ENCODE results near the gene GTF3A.

GTF3A gene

GRCh38 chr13:27448308-27448707, 23.9 kb downstream of the GTF3A start:
- no peak for DNase-seq (ENCODE audit: low read depth in 2 of 2)

GRCh38 chr13:27449081-27449603, 24.7 kb downstream of the GTF3A start:
- no peak for DNase-seq (ENCODE audit: low read depth in 2 of 2)

GRCh38 chr13:27449936-27450828, 25.8 kb downstream of the GTF3A start, which contains the start of gene MTIF3:
Gene MTIF3, minus strand, starts transcription at chr13:27450564. Its CDS starts 10,116 bp downstream, at chr13:27440448.
- peak; percentile 79 for DNase-seq (ENCODE audit: low read depth in 2 of 2)

GRCh38 chr13:27450921-27451471, 26.6 kb downstream of the GTF3A start:
- peak in 1 of 2 experiments; percentile 7 for DNase-seq (ENCODE audit: low read depth in 2 of 2)

GRCh38 chr13:27455331-27455855, 31.0 kb downstream of the GTF3A start:
- DNase-seq (ENCODE audit: low read depth in 2 of 2), result no peak

- no peak for DNase-seq (ENCODE audit: low read depth in 2 of 2)
Measured at GRCh38 chr13:27461940-27462584, 37.6 kb downstream of the GTF3A start.

- DNase-seq (ENCODE audit: low read depth in 2 of 2), result no peak
Measured at GRCh38 chr13:27463500-27463899, 39.1 kb downstream of the GTF3A start.

GRCh38 chr13:27465611-27466010, 41.2 kb downstream of the GTF3A start:
- no peak for DNase-seq (ENCODE audit: low read depth in 2 of 2)

- no peak for DNase-seq (ENCODE audit: low read depth in 2 of 2)
Measured at GRCh38 chr13:27466513-27466912, 42.1 kb downstream of the GTF3A start.

- DNase-seq (ENCODE audit: low read depth in 2 of 2), result no peak
Measured at GRCh38 chr13:27470075-27470820, 45.8 kb downstream of the GTF3A start.

- no peak for DNase-seq (ENCODE audit: low read depth in 2 of 2)
Measured at GRCh38 chr13:27472441-27472840, 48.0 kb downstream of the GTF3A start.

- DNase-seq (ENCODE audit: low read depth in 2 of 2), result no peak
Measured at GRCh38 chr13:27472941-27473340, 48.5 kb downstream of the GTF3A start.

GRCh38 chr13:27474751-27475268, 50.4 kb downstream of the GTF3A start:
- no peak for DNase-seq (ENCODE audit: low read depth in 2 of 2)

- DNase-seq (ENCODE audit: low read depth in 2 of 2), result no peak
Measured at GRCh38 chr13:27476943-27477703, 52.7 kb downstream of the GTF3A start.

GRCh38 chr13:27481766-27482165, 57.3 kb downstream of the GTF3A start:
- DNase-seq (ENCODE audit: low read depth in 2 of 2), result no peak

GRCh38 chr13:27482983-27483382, 58.6 kb downstream of the GTF3A start:
- DNase-seq (ENCODE audit: low read depth in 2 of 2), result no peak

GRCh38 chr13:27483421-27483820, 59.0 kb downstream of the GTF3A start:
- DNase-seq (ENCODE audit: low read depth in 2 of 2), result no peak

Measured in fibroblast of skin of left quadriceps (primary cell).